ENCODE measurements around the gene SNX21. TPM values are rescaled to one million over a fixed set of nuclear protein-coding genes. Genes with fewer than 3 reads are reported as not detected.

Gene SNX21
- total and polyA plus RNA-seq, 9 of the 15 experiments (the other 6 are each of a cell fraction or from before 2014, with no cell fraction given) = 0.10 to 1.2 (median 0.42) TPM

GRCh38 chr20:45890985-45891983 lies 57.7 kb downstream of the SNX21 start, which contains the start of the genes CTSA and NEURL2 (continued):
- TF ChIP-seq RB1 (IDR thresholded peaks at IDR 0.05; ENCODE audit: low read depth) (peak; percentile 88), POLR2AphosphoS2 (IDR thresholded peaks at IDR 0.05; ENCODE audit: low read length) (no peak), PCBP2 (IDR thresholded peaks at IDR 0.05; ENCODE audit: low read depth, low read length, poor library complexity, severe bottlenecking) (no peak), ZNF445 (CRISPR knock-in tag; IDR thresholded peaks at IDR 0.05; ENCODE audit: low read depth) (no peak), SMAD4 (CRISPR knock-in tag; conservative IDR thresholded peaks at IDR 0.05) (0 out of 2 replicates have a peak, but pooled peaks have one; percentile 36), FOXP4 (CRISPR knock-in tag; IDR thresholded peaks at IDR 0.05; ENCODE audit: borderline replicate concordance) (no peak), HMGXB4 (CRISPR knock-in tag; IDR thresholded peaks at IDR 0.05) (no peak), ZNF785 (CRISPR knock-in tag; IDR thresholded peaks at IDR 0.05) (no peak), PHF8 (IDR thresholded peaks at IDR 0.05; ENCODE audit: borderline replicate concordance, low read length) (peak; percentile 72; the same call in 1 of the 2 replicates), HLTF (IDR thresholded peaks at IDR 0.05) (no peak), ZNF232 (CRISPR knock-in tag; IDR thresholded peaks at IDR 0.05) (no peak), BRF1 (IDR thresholded peaks at IDR 0.05; ENCODE audit: borderline replicate concordance, extremely low read depth, insufficient read length) (no peak), CLOCK (CRISPR knock-in tag; IDR thresholded peaks at IDR 0.05; ENCODE audit: borderline replicate concordance) (peak; percentile 64; the same call in 1 of the 2 replicates), RFX5 (IDR thresholded peaks at IDR 0.05; ENCODE audit: low read depth, low read length) (no peak), KAT2B (IDR thresholded peaks at IDR 0.05; ENCODE audit: low read depth, low read length) (no peak), DLX4 (CRISPR knock-in tag; IDR thresholded peaks at IDR 0.05) (no peak)
